GM12878 (cell line): ENCODE results near the gene ACSL1. TPM values are rescaled to one million over a fixed set of nuclear protein-coding genes. Genes with fewer than 3 reads are reported as not detected.
A peak's percentile ranks its signal among the peaks of the same experiment; 100 is the strongest.

Experiments used
- ATAC-seq: fragments of 200-7000 bp; cut with Tn5 transposase; 3 replicates; pipeline ENCODE4 v1.9.1; 2020; ENCODE audit warnings: mild to moderate bottlenecking, moderate library complexity
- BruUV-seq: library from RNA; stranded (reverse); fragments of 400-500 nt; replicated peaks from 2 replicates; lab custom pipeline; 2021; lab: Mats Ljungman, UMichigan
- CTCF ChIA-PET: fragments of 300-600 bp; sonication (Branson Sonifier 250); formaldehyde crosslinking; extraction: SDS; loops from one replicate; lab custom pipeline; 2021; ENCODE audit warnings: inconsistent platforms; lab: Yijun Ruan, JAX
- POLR2A ChIA-PET: fragments of 350-600 bp; formaldehyde crosslinking; extraction: SDS; loops from one replicate; lab custom pipeline; 2021; ENCODE audit warnings: inconsistent platforms; lab: Charles Lee
- RAD21 ChIA-PET: fragments of 300-600 bp; sonication (Branson Sonifier 250); formaldehyde crosslinking; loops from one replicate; lab custom pipeline; 2023; ENCODE audit warnings: antibody characterized with exemption; ENCODE audit not compliant: unreplicated experiment; lab: Charles Lee
- SMC1A ChIA-PET: fragments of 300-600 bp; sonication (Branson Sonifier 250); formaldehyde crosslinking; loops from one replicate; lab custom pipeline; 2023; ENCODE audit not compliant: unreplicated experiment, uncharacterized antibody; lab: Charles Lee
- DNase-seq: peaks from one replicate; pipeline ENCODE4 v3.0.0-alpha.2; 2011; ENCODE audit warnings: low read depth, low spot score
- FAIRE-seq: peaks from 3 replicates; lab custom pipeline; 2011; peaks lifted over from hg19 to GRCh38; lab: Jason Lieb, UNC
- H2AFZ ChIP-seq: 2 replicates; pipeline ENCODE4 v1.6.0; 2011; ENCODE audit warnings: low read depth, low read length, control low read depth; ENCODE audit not compliant: control insufficient read depth
- H3K27ac ChIP-seq: 2 replicates; pipeline ENCODE4 v1.5.1; 2011; ENCODE audit warnings: control low read depth; ENCODE audit not compliant: control insufficient read depth, insufficient read depth
- H3K27me3 ChIP-seq, 2 experiments: replicated peaks in 1 of 2; 2 replicates each; pipeline versions ENCODE4 v1.6.0 to v1.6.1; 2011; ENCODE audit warnings: low read length in 1 of 2; ENCODE audit not compliant: control insufficient read depth in 2 of 2, insufficient read depth in 2 of 2
- H3K36me3 ChIP-seq, 2 experiments: 2 replicates each; pipeline ENCODE4 v1.5.1; 2011; ENCODE audit warnings: low read length in 1 of 2; ENCODE audit not compliant: control insufficient read depth in 2 of 2, insufficient read depth in 2 of 2
- H3K4me1 ChIP-seq: 2 replicates; pipeline ENCODE4 v1.6.1; 2011; ENCODE audit warnings: mild to moderate bottlenecking, low read length, moderate library complexity, mixed read lengths; ENCODE audit not compliant: control insufficient read depth, insufficient read depth
- H3K4me2 ChIP-seq: 2 replicates; pipeline ENCODE4 v1.6.0; 2011; ENCODE audit warnings: control low read depth; ENCODE audit not compliant: control insufficient read depth, insufficient read depth
- H3K4me3 ChIP-seq: fragments of 200-600 bp; sonication (generic); 2 replicates; pipeline ENCODE4 v1.5.1; 2016
- H3K79me2 ChIP-seq: 2 replicates; pipeline ENCODE4 v1.6.0; 2011; ENCODE audit warnings: low read length; ENCODE audit not compliant: control insufficient read depth, insufficient read depth
- H3K9ac ChIP-seq: 2 replicates; pipeline ENCODE4 v1.8.0; 2011; ENCODE audit warnings: low read length, control low read depth, mixed read lengths; ENCODE audit not compliant: control insufficient read depth, insufficient read depth
- H3K9me3 ChIP-seq: replicated peaks from 3 replicates; pipeline ENCODE4 v1.5.1; 2011; ENCODE audit warnings: mild to moderate bottlenecking, low read length; ENCODE audit not compliant: control insufficient read depth, insufficient read depth
- H4K20me1 ChIP-seq: 2 replicates; pipeline ENCODE4 v1.6.0; 2011; ENCODE audit not compliant: control insufficient read depth, insufficient read depth
- BHLHE40 ChIP-seq, 2 experiments: fragments of 450-650 bp in 1 of 2; IDR thresholded peaks; 2 replicates each; pipeline ENCODE4 v1.6.1; 2011 to 2017; ENCODE audit warnings: low read depth in 2 of 2, borderline replicate concordance in 1 of 2, improper control_type of control experiment in 1 of 2, low read length in 1 of 2, mild to moderate bottlenecking in 1 of 2
- CHD2 ChIP-seq: IDR thresholded peaks from 2 replicates; pipeline ENCODE4 v1.6.1; 2011; ENCODE audit warnings: low read depth, low read length, improper control_type of control experiment, borderline replicate concordance
- ELK1 ChIP-seq: IDR thresholded peaks from 2 replicates; pipeline ENCODE4 v1.6.1; 2012; ENCODE audit warnings: low read depth, low read length, improper control_type of control experiment
- NFYA ChIP-seq: IDR thresholded peaks from 2 replicates; pipeline ENCODE4 v1.6.1; 2011; ENCODE audit warnings: low read depth, mild to moderate bottlenecking, low read length, improper control_type of control experiment, borderline replicate concordance
- POLR2A ChIP-seq: IDR thresholded peaks from 2 replicates; pipeline ENCODE4 v1.6.1; 2011; ENCODE audit warnings: low read depth, mild to moderate bottlenecking, low read length
- RUNX3 ChIP-seq: IDR thresholded peaks from 2 replicates; pipeline ENCODE4 v1.6.1; 2012; ENCODE audit warnings: low read length, inconsistent platforms
- WGBS: methylation state at CpG from one replicate; pipeline ENCODE4 v1.1.6; 2016; ENCODE audit warnings: low lambda C conversion rate; ENCODE audit not compliant: insufficient replicate concordance, insufficient coverage; ENCODE audit errors: missing lambda C conversion rate; 5-methylcytosine and 5-hydroxymethylcytosine counted together
- in situ Hi-C: fragments of 300-500 bp; cut with MboI; formaldehyde crosslinking; loops from 9 replicates; pipeline ENCODE4 v1.14.3; 2018; ENCODE audit warnings: mixed read lengths
- intact Hi-C: fragments of 100-400 bp; cut with micrococcal nuclease; formaldehyde crosslinking; loops from one replicate; pipeline ENCODE4 v1.14.2; 2022; ENCODE audit not compliant: unreplicated experiment
- polyA plus RNA-seq, 11 experiments: library from polyadenylated mRNA; depleted of rRNA in 4 of 11; unstranded in 6 of 11; stranded (reverse) in 5 of 11; fragments of >200 nt; fragmentation: Nextera tagmentation in 4 of 11; fragmentation: Illumina TruSeq in 1 of 11; extraction: Ambion mirVana in 4 of 11; extraction: Trizol in 1 of 11; gene quantifications; 1 replicate in 1 of 11; 2 replicates in 10 of 11; pipeline versions ENCODE4 v1.2.1 to v1.2.3, GENCODE V29; 2011 to 2016; ENCODE audit warnings: inconsistent platforms in 2 of 11, missing spikeins in 2 of 11, low read depth in 1 of 11
- total RNA-seq, 4 experiments: library from RNA; depleted of rRNA in 3 of 4; stranded (reverse); fragments of >200 nt in 3 of 4; fragmentation: Illumina TruSeq in 1 of 4; extraction: Trizol in 1 of 4; gene quantifications; 2 replicates each; pipeline versions ENCODE4 v1.2.1 to v1.2.3, GENCODE V29; 2013 to 2021

ACSL1 gene
- total and polyA plus RNA-seq, 10 of the 15 experiments (the other 5 are each of a cell fraction or from before 2014, with no cell fraction given): 30.7 to 68.1 (median 58.7) TPM

GRCh38 chr4:184792334-184792733 is 33.4 kb downstream of the ACSL1 start:
- ChIA-PET RAD21 (interaction anchor here (0.7 to 2.1 kb wide), 6 partner anchors 15 to 528 kb away, joined by 3 to 7 read pairs (median 3); no protein-coding TSS in a partner anchor), POLR2A (interaction anchor here (0.7 kb wide), 1 partner anchor 22 kb away, joined by 4 read pairs; no protein-coding TSS in a partner anchor), CTCF (interaction anchor here (0.7 to 2.2 kb wide), 10 partner anchors 9 to 304 kb away, joined by 3 to 11 read pairs (median 4); no protein-coding TSS in a partner anchor), SMC1A (interaction anchor here (1.1 to 2.5 kb wide), 10 partner anchors 9 to 114 kb away, joined by 3 to 11 read pairs (median 5); no protein-coding TSS in a partner anchor)
- TF ChIP-seq BHLHE40 (IDR thresholded peaks at IDR 0.05; ENCODE audit: borderline replicate concordance in 1 of 2, low read depth in 2 of 2, low read length in 1 of 2): peak; percentile 32 to 57; a peak in 2 of 4 replicates
- TF ChIP-seq CHD2: no peak
- TF ChIP-seq NFYA: no peak
- TF ChIP-seq ELK1: no peak
- TF ChIP-seq RUNX3: 0 out of 2 replicates have a peak, but pooled peaks have one; percentile 26
- TF ChIP-seq POLR2A: no peak
- 86% methylated on average over 8 of the region's 8 CpGs for WGBS
- Histone ChIP-seq H2AFZ (no peak overlapping the region), H3K27ac (no peak overlapping the region), H4K20me1 (0 out of 2 replicates have a peak, but pooled peaks cover 5% of the 10 kb centered on the region), H3K4me3 (no peak overlapping the region), H3K9ac (no peak overlapping the region), H3K27me3 (no peaks in the 10 kb centered on the region), H3K36me3 (peaks cover 13 to 30% of the 10 kb centered on the region in 2 experiments), H3K4me1 (peaks cover 15% of the 10 kb centered on the region), H3K4me2 (no peak overlapping the region), H3K79me2 (peaks cover 15% of the 10 kb centered on the region), H3K9me3 (no peaks in the 10 kb centered on the region)
- no peak for FAIRE-seq
- DNase-seq: no peak
- ATAC-seq: peak; percentile 19; the same call in 1 of the 3 replicates
- BruUV-seq: no TSS peak
- in situ Hi-C loops (no loop called here), intact Hi-C loops (no loop called here)
